IMR-90 (cell line): ENCODE data around the gene KDM3A. TPM values are rescaled to one million over a fixed set of nuclear protein-coding genes. Genes with fewer than 3 reads are reported as not detected.

ENCODE experiments used
- ATAC-seq: fragments of 200-7000 bp; cut with Tn5 transposase; 2 replicates; pipeline ENCODE4 v1.9.1; 2020; ENCODE audit warnings: low read depth, mild to moderate bottlenecking, moderate library complexity
- BruUV-seq: library from RNA; stranded (reverse); fragments of 400-500 nt; replicated peaks from 2 replicates; lab custom pipeline; 2021; lab: Mats Ljungman, UMichigan
- CTCF ChIA-PET: fragments of 300-600 bp; formaldehyde crosslinking; extraction: SDS; loops from one replicate; lab custom pipeline; 2021; ENCODE audit warnings: antibody characterized with exemption; lab: Yijun Ruan, JAX
- POLR2A ChIA-PET: fragments of 300-600 bp; sonication (Branson Sonifier 250); formaldehyde crosslinking; loops from one replicate; lab custom pipeline; 2022; ENCODE audit warnings: antibody characterized with exemption; ENCODE audit not compliant: unreplicated experiment; lab: Charles Lee
- DNase-seq: peaks from one replicate; pipeline ENCODE4 v3.0.0; 2013
- H2AFZ ChIP-seq: replicated peaks from 2 replicates; pipeline ENCODE3; 2013; ENCODE audit warnings: low read length, mild to moderate bottlenecking; ENCODE audit not compliant: poor library complexity
- H2AK5ac ChIP-seq: 2 replicates; pipeline ENCODE4 v1.6.1; 2013; ENCODE audit warnings: low read depth, low read length, inconsistent platforms
- H2AK9ac ChIP-seq: replicated peaks from 2 replicates; pipeline ENCODE3; 2013; ENCODE audit warnings: mild to moderate bottlenecking, low read depth, low read length, moderate library complexity; ENCODE audit not compliant: poor library complexity
- H2BK120ac ChIP-seq: 2 replicates; pipeline ENCODE4 v1.6.1; 2013; ENCODE audit warnings: low read depth, low read length, inconsistent platforms
- H2BK15ac ChIP-seq: 3 replicates; pipeline ENCODE4 v1.6.1; 2013; ENCODE audit warnings: low read depth, low read length, inconsistent platforms
- H2BK20ac ChIP-seq: 2 replicates; pipeline ENCODE4 v1.6.1; 2013; ENCODE audit warnings: low read depth, mild to moderate bottlenecking, inconsistent platforms, low read length, moderate library complexity
- H2BK5ac ChIP-seq: 2 replicates; pipeline ENCODE4 v1.6.1; 2013; ENCODE audit warnings: mild to moderate bottlenecking, low read depth, low read length, inconsistent platforms; ENCODE audit not compliant: poor library complexity, severe bottlenecking
- H3K14ac ChIP-seq: replicated peaks from 2 replicates; pipeline ENCODE4 v1.6.1; 2013; ENCODE audit warnings: low read depth, low read length, inconsistent platforms
- H3K18ac ChIP-seq: 2 replicates; pipeline ENCODE4 v1.6.1; 2013; ENCODE audit warnings: low read depth, low read length, control low read depth
- H3K23ac ChIP-seq: 2 replicates; pipeline ENCODE4 v1.6.1; 2013; ENCODE audit warnings: low read depth, low read length, inconsistent platforms
- H3K27ac ChIP-seq: 2 replicates; pipeline ENCODE4 v1.5.1; 2013; ENCODE audit warnings: mild to moderate bottlenecking, control low read depth, low read length; ENCODE audit not compliant: insufficient read depth
- H3K27me3 ChIP-seq: 2 replicates; pipeline ENCODE4 v1.6.1; 2013; ENCODE audit warnings: low read length; ENCODE audit not compliant: control insufficient read depth, insufficient read depth
- H3K36me3 ChIP-seq: 2 replicates; pipeline ENCODE4 v1.6.1; 2013; ENCODE audit warnings: low read length, mixed read lengths; ENCODE audit not compliant: control insufficient read depth, insufficient read depth
- H3K4ac ChIP-seq: 2 replicates; pipeline ENCODE4 v1.6.1; 2013; ENCODE audit warnings: low read depth, low read length, inconsistent platforms
- H3K4me1 ChIP-seq: 2 replicates; pipeline ENCODE4 v1.6.1; 2013; ENCODE audit warnings: low read length, mixed read lengths; ENCODE audit not compliant: control insufficient read depth, insufficient read depth
- H3K4me2 ChIP-seq: 2 replicates; pipeline ENCODE4 v1.6.1; 2013; ENCODE audit warnings: low read depth, mild to moderate bottlenecking, control low read depth, low read length, moderate library complexity
- H3K4me3 ChIP-seq: 2 replicates; pipeline ENCODE4 v1.5.1; 2013; ENCODE audit warnings: low read depth, mild to moderate bottlenecking, control low read depth, low read length, moderate library complexity; ENCODE audit not compliant: insufficient read depth
- H3K56ac ChIP-seq: 2 replicates; pipeline ENCODE4 v1.6.1; 2013; ENCODE audit warnings: low read length, inconsistent platforms; ENCODE audit not compliant: insufficient read depth; ENCODE audit errors: extremely low read depth
- H3K79me1 ChIP-seq, 2 experiments: 2 replicates each; pipeline ENCODE4 v1.6.1; 2013; ENCODE audit warnings: low read length in 2 of 2, inconsistent platforms in 1 of 2, low read depth in 1 of 2
- H3K9ac ChIP-seq: 2 replicates; pipeline ENCODE4 v1.6.1; 2013; ENCODE audit warnings: low read depth, low read length, control low read depth
- H3K9me1 ChIP-seq: 2 replicates; pipeline ENCODE4 v1.6.1; 2013; ENCODE audit warnings: low read length, inconsistent platforms; ENCODE audit not compliant: insufficient read depth
- H3K9me3 ChIP-seq: 2 replicates; pipeline ENCODE4 v1.6.1; 2013; ENCODE audit warnings: low read length; ENCODE audit not compliant: control insufficient read depth, insufficient read depth
- H4K20me1 ChIP-seq: 2 replicates; pipeline ENCODE4 v1.6.1; 2013; ENCODE audit warnings: low read length, inconsistent platforms; ENCODE audit not compliant: insufficient read depth
- H4K5ac ChIP-seq: 2 replicates; pipeline ENCODE4 v1.6.1; 2013; ENCODE audit warnings: mild to moderate bottlenecking, low read depth, low read length, control low read depth
- H4K8ac ChIP-seq, 2 experiments: 2 replicates each; pipeline ENCODE4 v1.6.1; 2013; ENCODE audit warnings: low read depth in 2 of 2, low read length in 2 of 2, control low read depth in 1 of 2, inconsistent platforms in 1 of 2
- H4K91ac ChIP-seq: 2 replicates; pipeline ENCODE4 v1.6.1; 2013; ENCODE audit warnings: low read depth, low read length, inconsistent platforms; ENCODE audit not compliant: insufficient read depth
- BHLHE40 ChIP-seq: fragments of 150-350 bp; IDR thresholded peaks from 2 replicates; pipeline ENCODE4 v1.6.1; 2016; ENCODE audit warnings: mild to moderate bottlenecking, low read depth, low read length
- CEBPB ChIP-seq: IDR thresholded peaks from 2 replicates; pipeline ENCODE4 v1.6.1; 2012; ENCODE audit warnings: low read depth, low read length, improper control_type of control experiment
- CHD1 ChIP-seq: IDR thresholded peaks from 2 replicates; pipeline ENCODE4 v1.6.1; 2012; ENCODE audit warnings: low read depth, low read length, improper control_type of control experiment
- CTCF ChIP-seq: conservative IDR thresholded peaks from 2 replicates; pipeline ENCODE4 v1.5.1; 2012; ENCODE audit warnings: mild to moderate bottlenecking, low read depth, low read length, improper control_type of control experiment
- ELK1 ChIP-seq: fragments of 150-350 bp; IDR thresholded peaks from 2 replicates; pipeline ENCODE4 v1.6.1; 2016; ENCODE audit warnings: low read depth, mild to moderate bottlenecking, low read length, moderate library complexity, borderline replicate concordance
- FOS ChIP-seq: fragments of 150-350 bp; IDR thresholded peaks from 2 replicates; pipeline ENCODE4 v1.6.1; 2016; ENCODE audit warnings: low read depth, low read length
- MAFK ChIP-seq: IDR thresholded peaks from 2 replicates; pipeline ENCODE4 v1.6.1; 2012; ENCODE audit warnings: low read depth, low read length, improper control_type of control experiment
- MAZ ChIP-seq: IDR thresholded peaks from 2 replicates; pipeline ENCODE4 v1.6.1; 2012; ENCODE audit warnings: low read depth, mild to moderate bottlenecking, low read length, improper control_type of control experiment, moderate library complexity, borderline replicate concordance
- MXI1 ChIP-seq: IDR thresholded peaks from 2 replicates; pipeline ENCODE4 v1.6.1; 2012; ENCODE audit warnings: low read depth, mild to moderate bottlenecking, low read length, moderate library complexity, borderline replicate concordance
- NFE2L2 ChIP-seq: fragments of 150-350 bp; IDR thresholded peaks from 2 replicates; pipeline ENCODE4 v1.6.1; 2016; ENCODE audit warnings: low read depth, mild to moderate bottlenecking, low read length
- POLR2A ChIP-seq: IDR thresholded peaks from 2 replicates; pipeline ENCODE4 v1.6.1; 2012; ENCODE audit warnings: mild to moderate bottlenecking, low read depth, low read length
- RAD21 ChIP-seq: IDR thresholded peaks from 2 replicates; pipeline ENCODE4 v1.6.1; 2012; ENCODE audit warnings: low read length, improper control_type of control experiment
- RCOR1 ChIP-seq: IDR thresholded peaks from 2 replicates; pipeline ENCODE4 v1.6.1; 2012; ENCODE audit warnings: mild to moderate bottlenecking, low read length, improper control_type of control experiment; ENCODE audit not compliant: insufficient replicate concordance
- RFX5 ChIP-seq: IDR thresholded peaks from 2 replicates; pipeline ENCODE4 v1.8.0; 2012; ENCODE audit warnings: low read depth, mild to moderate bottlenecking, low read length, moderate library complexity
- SMC3 ChIP-seq: fragments of 150-350 bp; IDR thresholded peaks from 2 replicates; pipeline ENCODE4 v1.6.1; 2016; ENCODE audit warnings: low read depth, mild to moderate bottlenecking, antibody characterized with exemption, low read length, moderate library complexity
- USF2 ChIP-seq: fragments of 150-350 bp; IDR thresholded peaks from 2 replicates; pipeline ENCODE4 v1.6.1; 2017; ENCODE audit warnings: mild to moderate bottlenecking, antibody characterized with exemption, low read length, low read depth
- dilution Hi-C: fragments of 300-500 bp; cut with HindIII; formaldehyde crosslinking; loops from one replicate; pipeline ENCODE4 v1.14.3; 2018; ENCODE audit warnings: low sequenced_read_pairs; ENCODE audit not compliant: unreplicated experiment
- in situ Hi-C: fragments of 300-500 bp; cut with MboI; formaldehyde crosslinking; loops from 3 replicates; pipeline ENCODE4 v1.14.3; 2019; ENCODE audit warnings: low sequenced_read_pairs, inconsistent platforms, mixed read lengths
- intact Hi-C: fragments of 100-400 bp; cut with micrococcal nuclease; formaldehyde crosslinking; loops from 2 replicates; pipeline ENCODE4 v1.10.0; 2022
- polyA plus RNA-seq, 3 experiments: library from polyadenylated mRNA; depleted of rRNA; stranded (reverse); fragments of >200 nt; gene quantifications; 2 replicates each; pipeline ENCODE4 v1.2.3, GENCODE V29; 2012; ENCODE audit warnings: low replicate concordance in 1 of 3
- total RNA-seq: library from RNA; depleted of rRNA; stranded (reverse); fragments of >200 nt; gene quantifications from 2 replicates; pipeline ENCODE4 v1.2.3, GENCODE V29; 2012

The KDM3A gene
- total and polyA plus RNA-seq, 2 of the 4 experiments (the other 2 are of a cell fraction), result 24.8 to 33.3 TPM

GRCh38 chr2:86410581-86410980 is 30.6 kb upstream of the KDM3A start:
- intact Hi-C loops (no loop called here), in situ Hi-C loops (no loop called here), dilution Hi-C loops (no loop called here)
- H3K18ac ChIP-seq, result no peak overlapping the region
- H3K56ac ChIP-seq, result no peak overlapping the region
- H4K91ac ChIP-seq, result no peak overlapping the region
- no peak overlapping the region for H3K4ac ChIP-seq
- ATAC-seq (no peak), DNase-seq (no peak)
- no peak overlapping the region for H2BK120ac ChIP-seq
- H2BK15ac ChIP-seq, result no peak overlapping the region
- H2BK20ac ChIP-seq, result no peak overlapping the region
- ChIA-PET CTCF (no interaction called here), POLR2A (no interaction called here)
- no peaks in the 10 kb centered on the region for H4K20me1 ChIP-seq
- no peaks in the 10 kb centered on the region for H3K36me3 ChIP-seq
- no peak overlapping the region for H3K4me2 ChIP-seq
- H3K9me3 ChIP-seq, result no peaks in the 10 kb centered on the region
- no peak overlapping the region for H2AFZ ChIP-seq
- H2BK5ac ChIP-seq, result no peak overlapping the region
- no peaks in the 10 kb centered on the region for H3K79me1 ChIP-seq
- no peak overlapping the region for H4K5ac ChIP-seq
- H3K14ac ChIP-seq, result no peak overlapping the region
- no peak overlapping the region for H2AK5ac ChIP-seq
- H3K9me1 ChIP-seq, result no peaks in the 10 kb centered on the region; the same call in 1 of the 2 replicates
- no peak overlapping the region for H3K9ac ChIP-seq
- no peak overlapping the region for H3K23ac ChIP-seq
- H2AK9ac ChIP-seq, result no peak overlapping the region
- no peaks in the 10 kb centered on the region for H3K4me1 ChIP-seq
- H3K27ac ChIP-seq, result no peak overlapping the region
- H3K4me3 ChIP-seq, result no peak overlapping the region
- no TSS peak for BruUV-seq
- no peak for TF ChIP-seq CHD1
- no peak for TF ChIP-seq CEBPB
- TF ChIP-seq MAFK, result no peak
- no peak for TF ChIP-seq RAD21
- no peak for TF ChIP-seq SMC3
- no peak for TF ChIP-seq RCOR1
- TF ChIP-seq MAZ, result no peak
- no peak for TF ChIP-seq ELK1
- no peak for TF ChIP-seq USF2
- TF ChIP-seq MXI1, result no peak
- TF ChIP-seq RFX5, result no peak
- no peak for TF ChIP-seq BHLHE40
- no peak for TF ChIP-seq NFE2L2
- TF ChIP-seq FOS, result no peak
- no peak for TF ChIP-seq CTCF
- no peak for TF ChIP-seq POLR2A
- peaks cover 6% of the 10 kb centered on the region for H3K27me3 ChIP-seq
- no peak overlapping the region for H4K8ac ChIP-seq
